ENCODE results near the gene NISCH.

The NISCH gene

GRCh38 chr3:52512727-52513126 is 57.3 kb downstream of the NISCH start:
- DNase-seq (ENCODE audit: low read depth): no peak

- DNase-seq (ENCODE audit: low read depth): no peak
These were observed 57.9 kb downstream of the NISCH start for GRCh38 chr3:52513281-52513680.

- DNase-seq (ENCODE audit: low read depth): no peak
These were observed 59.2 kb downstream of the NISCH start for GRCh38 chr3:52514576-52514975.

GRCh38 chr3:52515192-52515591 is 59.8 kb downstream of the NISCH start:
- DNase-seq (ENCODE audit: low read depth): no peak

- DNase-seq (ENCODE audit: low read depth): no peak
These were observed 61.2 kb downstream of the NISCH start for GRCh38 chr3:52516509-52517195.

GRCh38 chr3:52517796-52518722 is 62.7 kb downstream of the NISCH start:
- no peak for DNase-seq (ENCODE audit: low read depth)

- DNase-seq (ENCODE audit: low read depth): no peak
These were observed 63.5 kb downstream of the NISCH start for GRCh38 chr3:52518723-52519444.

- DNase-seq (ENCODE audit: low read depth): no peak
These were observed 64.2 kb downstream of the NISCH start for GRCh38 chr3:52519445-52520140.

- DNase-seq (ENCODE audit: low read depth): no peak
These were observed 64.8 kb downstream of the NISCH start for GRCh38 chr3:52520141-52520667.

GRCh38 chr3:52520716-52521487 is 65.5 kb downstream of the NISCH start:
- DNase-seq (ENCODE audit: low read depth): no peak

- no peak for DNase-seq (ENCODE audit: low read depth)
These were observed 66.1 kb downstream of the NISCH start for GRCh38 chr3:52521488-52521824.

GRCh38 chr3:52521881-52522650 is 66.7 kb downstream of the NISCH start:
- no peak for DNase-seq (ENCODE audit: low read depth)

- no peak for DNase-seq (ENCODE audit: low read depth)
These were observed 67.3 kb downstream of the NISCH start for GRCh38 chr3:52522651-52523251.

GRCh38 chr3:52523386-52524257 is 68.2 kb downstream of the NISCH start:
- DNase-seq (ENCODE audit: low read depth): no peak

GRCh38 chr3:52524258-52524751 is 68.9 kb downstream of the NISCH start:
- no peak for DNase-seq (ENCODE audit: low read depth)

- no peak for DNase-seq (ENCODE audit: low read depth)
These were observed 69.6 kb downstream of the NISCH start for GRCh38 chr3:52524752-52525679.
